Neutrophil (primary cell): ENCODE measurements around the gene ARIH2.
"Not testable (repeated sequence)": the region's sequence is repeated elsewhere in the genome, so short reads cannot be mapped to it uniquely, and the experiment has no call there.

Source experiments
- H3K27ac ChIP-seq: fragments of 200-600 bp; sonication (generic); 2 replicates; pipeline ENCODE4 v1.5.1; 2016; ENCODE audit warnings: mild to moderate bottlenecking, moderate library complexity
- H3K27me3 ChIP-seq: fragments of 200-600 bp; sonication (generic); 2 replicates; pipeline ENCODE4 v1.6.0; 2016; ENCODE audit warnings: mild to moderate bottlenecking
- H3K36me3 ChIP-seq: fragments of 200-600 bp; sonication (generic); 2 replicates; pipeline ENCODE4 v1.5.1; 2017
- H3K4me1 ChIP-seq, 2 experiments: fragments of 200-600 bp in 1 of 2; sonication (generic) in 1 of 2; 1 replicate in 1 of 2; 2 replicates in 1 of 2; pipeline versions ENCODE4 v1.5.1 to v1.6.1; 2013 to 2016; ENCODE audit warnings: low read depth in 1 of 2, low read length in 1 of 2, mild to moderate bottlenecking in 1 of 2, moderate library complexity in 1 of 2; ENCODE audit not compliant: control insufficient read depth in 1 of 2, insufficient read depth in 1 of 2
- H3K4me3 ChIP-seq, 2 experiments: fragments of 200-600 bp in 1 of 2; sonication (generic) in 1 of 2; 1 replicate in 1 of 2; 2 replicates in 1 of 2; pipeline ENCODE4 v1.5.1; 2013 to 2016; ENCODE audit warnings: low read depth in 1 of 2, low read length in 1 of 2, mild to moderate bottlenecking in 1 of 2, moderate library complexity in 1 of 2
- H3K9me3 ChIP-seq: fragments of 200-600 bp; sonication (generic); 2 replicates; pipeline ENCODE4 v1.5.1; 2016
- CTCF ChIP-seq: fragments of 200-600 bp; sonication (generic); IDR thresholded peaks from 2 replicates; pipeline ENCODE4 v1.5.1; 2016; ENCODE audit warnings: antibody characterized with exemption

Gene ARIH2

GRCh38 chr3:48897460-48898376, 20.9 kb upstream of the ARIH2 start:
- peaks cover 21 to 29% of the 10 kb centered on the region in 2 experiments for H3K4me1 ChIP-seq
- H3K27ac ChIP-seq, result peak overlapping the region; percentile 84
- H3K4me3 ChIP-seq, result peak overlapping the region; percentile 79 to 83
- TF ChIP-seq CTCF, result no peak
- no peaks in the 10 kb centered on the region for H3K36me3 ChIP-seq
- no peaks in the 10 kb centered on the region for H3K9me3 ChIP-seq
- no peaks in the 10 kb centered on the region for H3K27me3 ChIP-seq

- TF ChIP-seq CTCF, result peak; percentile 20
- Histone ChIP-seq H3K9me3 (no peaks in the 10 kb centered on the region), H3K27ac (peak within 1 kb of the TSS; percentile 84)
Observed at GRCh38 chr3:48898383-48899234, 20.0 kb upstream of the ARIH2 start, which contains the start of gene SLC25A20. Gene SLC25A20, minus strand, starts transcription at chr3:48898882. Its CDS starts 88 bp downstream, at chr3:48898794.

GRCh38 chr3:48899273-48899672, 19.4 kb upstream of the ARIH2 start:
- Histone ChIP-seq H3K27me3 (no peaks in the 10 kb centered on the region), H3K4me3 (peak overlapping the region in 1 of 2 experiments; percentile 79), H3K36me3 (no peaks in the 10 kb centered on the region), H3K9me3 (no peaks in the 10 kb centered on the region), H3K27ac (peak overlapping the region; percentile 84), H3K4me1 (peaks cover 21 to 29% of the 10 kb centered on the region in 2 experiments)
- TF ChIP-seq CTCF, result no peak

More at GRCh38 chr3:48898383-48899234, 20.0 kb upstream of the ARIH2 start, which contains the start of gene SLC25A20:
- peaks cover 21 to 29% of the 10 kb centered on the region in 2 experiments for H3K4me1 ChIP-seq
- no peaks in the 10 kb centered on the region for H3K27me3 ChIP-seq
- H3K36me3 ChIP-seq, result no peaks in the 10 kb centered on the region
- peak within 1 kb of the TSS; percentile 79 to 83 for H3K4me3 ChIP-seq

- not testable (repeated sequence) for H3K27ac ChIP-seq, H3K4me3 ChIP-seq, H3K9me3 ChIP-seq, H3K27me3 ChIP-seq, H3K4me1 ChIP-seq, H3K36me3 ChIP-seq
Observed at GRCh38 chr3:48907026-48907425, 11.6 kb upstream of the ARIH2 start.

GRCh38 chr3:48915296-48915695, 3.3 kb upstream of the ARIH2 start:
- TF ChIP-seq CTCF, result no peak
- Histone ChIP-seq H3K36me3 (no peaks in the 10 kb centered on the region), H3K27ac (no peak overlapping the region), H3K9me3 (no peaks in the 10 kb centered on the region), H3K4me1 (peaks cover 16 to 23% of the 10 kb centered on the region in 2 experiments), H3K27me3 (no peaks in the 10 kb centered on the region), H3K4me3 (no peak overlapping the region)
